ENCODE results near the gene HPSE2.

DNA sequence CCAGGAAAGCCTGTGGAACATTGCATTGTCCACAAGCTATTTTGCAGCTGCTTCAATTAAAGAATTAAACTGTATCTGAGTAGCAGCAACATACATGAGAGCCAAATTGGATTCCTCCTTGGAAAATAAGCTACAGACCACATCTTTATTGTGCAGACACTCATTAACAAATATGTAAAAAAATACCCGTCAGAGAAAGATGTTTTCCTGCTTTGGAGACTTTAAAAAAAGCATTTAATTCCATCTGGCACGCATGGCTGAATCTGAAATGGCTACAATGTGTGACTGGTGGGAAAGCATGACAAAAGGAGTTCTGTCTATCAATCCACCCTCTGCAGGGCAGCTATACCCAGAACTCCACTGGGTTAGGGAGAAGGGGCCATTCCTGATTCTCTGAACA, 715.8 kb downstream of the HPSE2 start:
- TF ChIP-seq EZH2phosphoT487 (IDR thresholded peaks at IDR 0.05; ENCODE audit: unreplicated experiment) (no peak), EZH2 (IDR thresholded peaks at IDR 0.05; ENCODE audit: low read depth, unreplicated experiment) (no peak), REST (IDR thresholded peaks at IDR 0.05; ENCODE audit: unreplicated experiment) (no peak)
- TF ChIP-seq, protein P1, sequence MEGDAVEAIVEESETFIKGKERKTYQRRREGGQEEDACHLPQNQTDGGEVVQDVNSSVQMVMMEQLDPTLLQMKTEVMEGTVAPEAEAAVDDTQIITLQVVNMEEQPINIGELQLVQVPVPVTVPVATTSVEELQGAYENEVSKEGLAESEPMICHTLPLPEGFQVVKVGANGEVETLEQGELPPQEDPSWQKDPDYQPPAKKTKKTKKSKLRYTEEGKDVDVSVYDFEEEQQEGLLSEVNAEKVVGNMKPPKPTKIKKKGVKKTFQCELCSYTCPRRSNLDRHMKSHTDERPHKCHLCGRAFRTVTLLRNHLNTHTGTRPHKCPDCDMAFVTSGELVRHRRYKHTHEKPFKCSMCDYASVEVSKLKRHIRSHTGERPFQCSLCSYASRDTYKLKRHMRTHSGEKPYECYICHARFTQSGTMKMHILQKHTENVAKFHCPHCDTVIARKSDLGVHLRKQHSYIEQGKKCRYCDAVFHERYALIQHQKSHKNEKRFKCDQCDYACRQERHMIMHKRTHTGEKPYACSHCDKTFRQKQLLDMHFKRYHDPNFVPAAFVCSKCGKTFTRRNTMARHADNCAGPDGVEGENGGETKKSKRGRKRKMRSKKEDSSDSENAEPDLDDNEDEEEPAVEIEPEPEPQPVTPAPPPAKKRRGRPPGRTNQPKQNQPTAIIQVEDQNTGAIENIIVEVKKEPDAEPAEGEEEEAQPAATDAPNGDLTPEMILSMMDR (conservative IDR thresholded peaks at IDR 0.05; ENCODE audit: low read depth in 2 of 2) = no peak

Data from GM23338 (cell line).